Endodermal cell (in vitro differentiated cells): ENCODE measurements around the gene COPB1. TPM values are rescaled to one million over a fixed set of nuclear protein-coding genes. Genes with fewer than 3 reads are reported as not detected.

Experiments used
- DNase-seq: peaks from one replicate; pipeline ENCODE4 v3.0.0-alpha.2; 2017
- H3K27ac ChIP-seq: 2 replicates; pipeline ENCODE4 v1.5.1; 2013; ENCODE audit warnings: mild to moderate bottlenecking, low read depth, low read length, moderate library complexity
- H3K27me3 ChIP-seq: 2 replicates; pipeline ENCODE4 v1.6.1; 2013; ENCODE audit warnings: mild to moderate bottlenecking, low read length, moderate library complexity; ENCODE audit not compliant: insufficient read depth, control insufficient read depth, poor library complexity, severe bottlenecking
- H3K36me3 ChIP-seq: 2 replicates; pipeline ENCODE4 v1.7.0; 2013; ENCODE audit warnings: mild to moderate bottlenecking, low read length, moderate library complexity; ENCODE audit not compliant: control insufficient read depth, insufficient read depth
- H3K4me1 ChIP-seq: one replicate; pipeline ENCODE4 v1.7.0; 2013; ENCODE audit warnings: low read length; ENCODE audit not compliant: control insufficient read depth, insufficient read depth
- H3K4me3 ChIP-seq: 2 replicates; pipeline ENCODE4 v1.5.1; 2013; ENCODE audit warnings: mild to moderate bottlenecking, low read length, moderate library complexity
- H3K9ac ChIP-seq: 2 replicates; pipeline ENCODE4 v1.6.1; 2013; ENCODE audit warnings: mild to moderate bottlenecking, low read length, moderate library complexity; ENCODE audit not compliant: poor library complexity, severe bottlenecking; ENCODE audit errors: extremely low read depth
- H3K9me3 ChIP-seq: 2 replicates; pipeline ENCODE4 v1.6.1; 2013; ENCODE audit warnings: mild to moderate bottlenecking, low read length, moderate library complexity; ENCODE audit not compliant: control insufficient read depth
- H3K27ac Mint-ChIP-seq: 2 replicates; pipeline ENCODE4 v1.8.0; 2020; ENCODE audit warnings: mixed read lengths
- H3K27me3 Mint-ChIP-seq: 2 replicates; pipeline ENCODE4 v1.8.0; 2021; ENCODE audit warnings: mild to moderate bottlenecking, mixed read lengths; ENCODE audit not compliant: insufficient read depth
- H3K36me3 Mint-ChIP-seq: 2 replicates; pipeline ENCODE4 v1.8.0; 2020; ENCODE audit warnings: low read depth, mixed read lengths
- H3K4me1 Mint-ChIP-seq: 2 replicates; pipeline ENCODE4 v1.8.0; 2020; ENCODE audit warnings: mixed read lengths
- H3K4me3 Mint-ChIP-seq: 2 replicates; pipeline ENCODE4 v1.8.0; 2020; ENCODE audit warnings: mild to moderate bottlenecking, moderate library complexity, mixed read lengths
- H3K9me3 Mint-ChIP-seq: 2 replicates; pipeline ENCODE4 v1.8.0; 2020; ENCODE audit warnings: mild to moderate bottlenecking, mixed read lengths
- WGBS, 2 experiments: methylation state at CpG; one replicate each; pipeline versions ENCODE4 v1.1.5 to v1.1.7; 2013; ENCODE audit warnings: missing lambda C conversion rate in 2 of 2, mixed read lengths in 1 of 2; ENCODE audit not compliant: insufficient coverage in 1 of 2, insufficient read length in 1 of 2; 5-methylcytosine and 5-hydroxymethylcytosine counted together
- total RNA-seq, 2 donors: library from RNA; stranded (reverse); fragmentation: NEBNext Ultra II Directional in 1 of 2; extraction: Animal tissue kit (Norgen Biotek cat#: 25700) in 1 of 2; gene quantifications; 2 replicates in 1 of 2; 3 replicates in 1 of 2; pipeline ENCODE4 v1.2.1, GENCODE V29; 2021
- TF ChIP-seq, protein P1 (sequence below): fragments of 200-600 bp; sonication (generic); conservative IDR thresholded peaks from 2 replicates; pipeline ENCODE4 v1.5.0; 2021; ENCODE audit warnings: antibody characterized with exemption, mild to moderate bottlenecking

COPB1 gene
- total RNA-seq, 2 donors from 2014 or later: 91.3 to 116 TPM

DNA sequence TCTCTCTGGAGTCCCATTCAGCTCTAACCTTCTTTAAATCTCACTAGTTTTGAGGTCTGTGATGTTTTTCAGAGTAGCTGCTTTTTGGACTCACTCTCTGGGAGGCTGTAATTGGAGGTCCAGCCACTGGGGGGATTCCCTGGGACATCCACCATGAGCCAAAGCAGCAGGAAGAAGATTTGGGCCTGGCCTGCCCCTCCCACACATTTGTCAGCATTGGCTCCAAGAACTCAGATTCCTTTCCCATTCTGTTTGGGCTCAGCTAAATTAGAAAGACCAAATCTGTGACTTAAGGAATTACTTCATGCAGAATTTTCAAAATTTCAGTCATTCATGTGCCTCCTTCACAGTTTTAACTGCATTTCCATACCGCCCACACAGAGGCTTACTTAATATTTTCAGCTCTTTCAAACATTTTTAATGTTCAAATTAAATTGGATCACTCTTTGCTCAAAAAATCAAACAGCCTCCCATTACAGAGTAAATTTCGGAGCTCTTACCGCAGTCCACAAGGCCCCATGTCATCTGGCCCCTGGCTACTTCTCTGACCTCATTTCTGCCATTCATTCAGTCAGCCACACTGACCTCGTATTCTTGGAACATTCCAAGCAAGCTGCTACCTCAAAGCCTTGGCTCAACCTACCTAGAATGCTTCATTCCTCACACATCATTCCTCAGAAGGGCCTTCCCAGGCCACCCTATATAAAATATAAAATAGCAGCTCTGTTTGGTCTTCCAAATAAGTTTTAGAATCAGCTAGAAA is 86.1 kb downstream of the COPB1 start:
- DNase-seq: peak; percentile 92
- no peak overlapping the region for H3K4me3 Mint-ChIP-seq
- no peak overlapping the region for H3K9ac ChIP-seq
- H3K27me3 ChIP-seq: no peaks in the 10 kb centered on the region
- peak overlapping the region; percentile 48 for H3K27ac Mint-ChIP-seq
- no peak overlapping the region for H3K4me3 ChIP-seq
- no peaks in the 10 kb centered on the region for H3K9me3 ChIP-seq
- no peaks in the 10 kb centered on the region for H3K9me3 Mint-ChIP-seq
- H3K27me3 Mint-ChIP-seq: no peaks in the 10 kb centered on the region
- no peak overlapping the region for H3K27ac ChIP-seq
- WGBS, 2 experiments: 61 to 88% methylated on average over 4 of the region's 4 CpGs
- H3K4me1 Mint-ChIP-seq: peaks cover 39% of the 10 kb centered on the region
- no peaks in the 10 kb centered on the region for H3K36me3 ChIP-seq
- H3K36me3 Mint-ChIP-seq: no peaks in the 10 kb centered on the region
- TF ChIP-seq, protein P1, sequence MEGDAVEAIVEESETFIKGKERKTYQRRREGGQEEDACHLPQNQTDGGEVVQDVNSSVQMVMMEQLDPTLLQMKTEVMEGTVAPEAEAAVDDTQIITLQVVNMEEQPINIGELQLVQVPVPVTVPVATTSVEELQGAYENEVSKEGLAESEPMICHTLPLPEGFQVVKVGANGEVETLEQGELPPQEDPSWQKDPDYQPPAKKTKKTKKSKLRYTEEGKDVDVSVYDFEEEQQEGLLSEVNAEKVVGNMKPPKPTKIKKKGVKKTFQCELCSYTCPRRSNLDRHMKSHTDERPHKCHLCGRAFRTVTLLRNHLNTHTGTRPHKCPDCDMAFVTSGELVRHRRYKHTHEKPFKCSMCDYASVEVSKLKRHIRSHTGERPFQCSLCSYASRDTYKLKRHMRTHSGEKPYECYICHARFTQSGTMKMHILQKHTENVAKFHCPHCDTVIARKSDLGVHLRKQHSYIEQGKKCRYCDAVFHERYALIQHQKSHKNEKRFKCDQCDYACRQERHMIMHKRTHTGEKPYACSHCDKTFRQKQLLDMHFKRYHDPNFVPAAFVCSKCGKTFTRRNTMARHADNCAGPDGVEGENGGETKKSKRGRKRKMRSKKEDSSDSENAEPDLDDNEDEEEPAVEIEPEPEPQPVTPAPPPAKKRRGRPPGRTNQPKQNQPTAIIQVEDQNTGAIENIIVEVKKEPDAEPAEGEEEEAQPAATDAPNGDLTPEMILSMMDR: peak; percentile 73
- H3K4me1 ChIP-seq: peaks cover 11% of the 10 kb centered on the region

DNA sequence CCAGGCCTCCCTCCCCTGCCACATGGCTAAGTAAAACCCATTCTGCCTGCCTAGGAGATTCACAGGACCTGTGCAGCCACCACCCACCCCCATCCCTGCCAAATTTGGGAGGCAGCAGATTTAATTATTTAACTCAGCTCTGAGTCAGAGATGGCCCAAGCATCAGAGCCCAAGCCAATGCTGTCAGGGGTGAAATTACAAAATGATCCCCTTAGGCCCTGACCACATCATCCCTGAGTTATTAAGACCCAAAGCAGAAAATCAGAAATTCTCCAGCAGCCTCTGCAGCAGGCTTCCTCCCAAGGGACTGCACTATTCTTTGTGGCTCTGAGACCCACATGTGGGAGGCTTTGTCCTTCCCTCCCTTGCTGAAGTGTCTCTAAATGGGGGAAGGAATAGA is 87.8 kb downstream of the COPB1 start:
- TF ChIP-seq, protein P1: no peak
- H3K9me3 ChIP-seq: no peaks in the 10 kb centered on the region
- no peaks in the 10 kb centered on the region for H3K36me3 ChIP-seq
- H3K27ac Mint-ChIP-seq: peak overlapping the region; percentile 16
- no peak overlapping the region for H3K9ac ChIP-seq
- no peaks in the 10 kb centered on the region for H3K27me3 ChIP-seq
- no peaks in the 10 kb centered on the region for H3K9me3 Mint-ChIP-seq
- peak; percentile 45 for DNase-seq
- peaks cover 11% of the 10 kb centered on the region for H3K4me1 ChIP-seq
- no peaks in the 10 kb centered on the region for H3K36me3 Mint-ChIP-seq
- H3K4me1 Mint-ChIP-seq: peaks cover 46% of the 10 kb centered on the region
- H3K4me3 Mint-ChIP-seq: no peak overlapping the region
- no peak overlapping the region for H3K27ac ChIP-seq
- H3K27me3 Mint-ChIP-seq: no peaks in the 10 kb centered on the region
- H3K4me3 ChIP-seq: no peak overlapping the region

DNA sequence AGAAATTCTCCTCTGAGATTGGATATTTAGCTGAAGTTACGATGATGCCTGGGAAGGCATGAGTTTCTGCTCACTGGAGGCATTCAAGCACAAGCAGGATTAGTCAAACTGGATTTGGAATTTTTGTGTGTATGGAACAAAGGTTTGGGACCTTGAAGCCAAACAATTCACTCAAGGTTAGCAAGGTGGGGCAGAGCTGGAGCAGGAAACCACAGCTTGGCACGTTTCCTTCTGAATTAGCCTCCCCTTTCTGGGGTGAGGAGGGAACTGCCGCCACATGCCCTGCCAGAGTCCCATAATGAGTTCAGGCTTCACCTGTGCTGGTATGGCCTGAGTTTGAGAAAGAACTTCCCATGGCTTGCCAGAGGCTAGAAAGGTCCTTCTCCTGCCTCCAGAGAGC is 89.7 kb downstream of the COPB1 start:
- Histone ChIP-seq H3K27ac (no peak overlapping the region), H3K4me3 (no peak overlapping the region), H3K27me3 (no peaks in the 10 kb centered on the region), H3K9ac (no peak overlapping the region), H3K36me3 (no peaks in the 10 kb centered on the region), H3K4me1 (peaks cover 11% of the 10 kb centered on the region), H3K9me3 (no peaks in the 10 kb centered on the region)
- Mint-ChIP-seq H3K9me3 (peaks cover 3% of the 10 kb centered on the region), H3K27me3 (no peaks in the 10 kb centered on the region), H3K4me3 (no peak overlapping the region), H3K27ac (no peak overlapping the region), H3K36me3 (no peaks in the 10 kb centered on the region), H3K4me1 (peaks cover 42% of the 10 kb centered on the region)
- TF ChIP-seq, protein P1: no peak
- WGBS, 2 experiments: 69 to 78% methylated on average over 3 of the region's 3 CpGs
- peak; percentile 38 for DNase-seq
